ENCODE measurements around the gene RARB.

Gene RARB

GRCh38 chr3:25472731-25473130 lies 44.7 kb downstream of the RARB start:
- DNase-seq (ENCODE audit: low read depth in 2 of 2) = no peak

- DNase-seq (ENCODE audit: low read depth in 2 of 2) = no peak
Observed at GRCh38 chr3:25473246-25473645, 45.2 kb downstream of the RARB start.

- DNase-seq (ENCODE audit: low read depth in 2 of 2) = no peak
Observed at GRCh38 chr3:25474052-25474451, 46.0 kb downstream of the RARB start.

GRCh38 chr3:25476639-25477038 lies 48.6 kb downstream of the RARB start:
- DNase-seq (ENCODE audit: low read depth in 2 of 2) = no peak

- DNase-seq (ENCODE audit: low read depth in 2 of 2) = no peak
Observed at GRCh38 chr3:25478211-25478757, 50.2 kb downstream of the RARB start.

- no peak for DNase-seq (ENCODE audit: low read depth in 2 of 2)
Observed at GRCh38 chr3:25478964-25479726, 51.1 kb downstream of the RARB start.

GRCh38 chr3:25479727-25480010 lies 51.6 kb downstream of the RARB start:
- no peak for DNase-seq (ENCODE audit: low read depth in 2 of 2)

- no peak for DNase-seq (ENCODE audit: low read depth in 2 of 2)
Observed at GRCh38 chr3:25480811-25481210, 52.7 kb downstream of the RARB start.

GRCh38 chr3:25481386-25481785 lies 53.3 kb downstream of the RARB start:
- DNase-seq (ENCODE audit: low read depth in 2 of 2) = no peak

- no peak for DNase-seq (ENCODE audit: low read depth in 2 of 2)
Observed at GRCh38 chr3:25483456-25483855, 55.4 kb downstream of the RARB start.

GRCh38 chr3:25485673-25486072 lies 57.6 kb downstream of the RARB start:
- DNase-seq (ENCODE audit: low read depth in 2 of 2) = no peak

- DNase-seq (ENCODE audit: low read depth in 2 of 2) = no peak
Observed at GRCh38 chr3:25486932-25487331, 58.9 kb downstream of the RARB start.

- DNase-seq (ENCODE audit: low read depth in 2 of 2) = no peak
Observed at GRCh38 chr3:25489858-25490593, 62.0 kb downstream of the RARB start.

- DNase-seq (ENCODE audit: low read depth in 2 of 2) = no peak
Observed at GRCh38 chr3:25493246-25493645, 65.2 kb downstream of the RARB start.

- DNase-seq (ENCODE audit: low read depth in 2 of 2) = no peak
Observed at GRCh38 chr3:25493786-25494185, 65.7 kb downstream of the RARB start.

- DNase-seq (ENCODE audit: low read depth in 2 of 2) = no peak
Observed at GRCh38 chr3:25495304-25495703, 67.2 kb downstream of the RARB start.

GRCh38 chr3:25495726-25496253 lies 67.7 kb downstream of the RARB start:
- DNase-seq (ENCODE audit: low read depth in 2 of 2) = no peak

- DNase-seq (ENCODE audit: low read depth in 2 of 2) = no peak
Observed at GRCh38 chr3:25497096-25497495, 69.0 kb downstream of the RARB start.

GRCh38 chr3:25500706-25501210 lies 72.7 kb downstream of the RARB start:
- DNase-seq (ENCODE audit: low read depth in 2 of 2) = no peak

GRCh38 chr3:25502233-25502632 lies 74.2 kb downstream of the RARB start:
- DNase-seq (ENCODE audit: low read depth in 2 of 2) = no peak

GRCh38 chr3:25503898-25504301 lies 75.8 kb downstream of the RARB start:
- no peak for DNase-seq (ENCODE audit: low read depth in 2 of 2)

- no peak for DNase-seq (ENCODE audit: low read depth in 2 of 2)
Observed at GRCh38 chr3:25505581-25505980, 77.5 kb downstream of the RARB start.

GRCh38 chr3:25507811-25508210 lies 79.7 kb downstream of the RARB start:
- DNase-seq (ENCODE audit: low read depth in 2 of 2) = no peak
